Upper lobe of right lung (tissue), 1 donor: ENCODE measurements around the gene BMP8B. TPM values are rescaled to one million over a fixed set of nuclear protein-coding genes. Genes with fewer than 3 reads are reported as not detected.

Experiments
- ATAC-seq: fragments of 200-7000 bp; cut with Tn5 transposase; one replicate; pipeline ENCODE4 v1.9.1; 2020; ENCODE audit warnings: mild to moderate bottlenecking, moderate library complexity
- DNase-seq: peaks from one replicate; pipeline ENCODE4 v3.0.0-alpha.2; 2020
- H3K27ac ChIP-seq: fragments of 200-600 bp; one replicate; pipeline ENCODE4 v1.8.0; 2022
- H3K27me3 ChIP-seq: fragments of 200-600 bp; one replicate; pipeline ENCODE4 v1.8.0; 2022; ENCODE audit warnings: mild to moderate bottlenecking
- H3K36me3 ChIP-seq: fragments of 200-600 bp; one replicate; pipeline ENCODE4 v1.8.0; 2022
- H3K4me1 ChIP-seq: fragments of 200-600 bp; one replicate; pipeline ENCODE4 v1.8.0; 2022
- H3K4me3 ChIP-seq: fragments of 200-600 bp; one replicate; pipeline ENCODE4 v1.8.0; 2022; ENCODE audit warnings: mild to moderate bottlenecking
- H3K9me3 ChIP-seq: fragments of 200-600 bp; one replicate; pipeline ENCODE4 v1.8.0; 2022
- intact Hi-C: fragments of 100-400 bp; cut with DNase I; formaldehyde crosslinking; loops from one replicate; pipeline ENCODE4 v1.11.0; 2022
- total RNA-seq: library from RNA; stranded (reverse); fragmentation: NEBNext Ultra II Directional; extraction: Animal tissue kit (Norgen Biotek cat#: 25700); gene quantifications from one replicate; pipeline ENCODE4 v1.2.1, GENCODE V29; 2021
- TF ChIP-seq, protein P1 (sequence below): fragments of 200-600 bp; IDR thresholded peaks from one replicate; pipeline ENCODE4 v1.8.0; 2022; ENCODE audit warnings: antibody characterized with exemption
- donor health status: DM: no; HTN: yes; CAD: no; lungs with severe emphysema.

BMP8B gene
- total RNA-seq, 1 donor from 2014 or later, result 2.7 TPM

- Histone ChIP-seq H3K27me3 (peaks cover 18% of the 10 kb centered on the region), H3K9me3 (no peaks in the 10 kb centered on the region), H3K36me3 (no peaks in the 10 kb centered on the region), H3K4me1 (no peaks in the 10 kb centered on the region), H3K4me3 (no peak overlapping the region), H3K27ac (no peak overlapping the region)
- TF ChIP-seq, protein P1, sequence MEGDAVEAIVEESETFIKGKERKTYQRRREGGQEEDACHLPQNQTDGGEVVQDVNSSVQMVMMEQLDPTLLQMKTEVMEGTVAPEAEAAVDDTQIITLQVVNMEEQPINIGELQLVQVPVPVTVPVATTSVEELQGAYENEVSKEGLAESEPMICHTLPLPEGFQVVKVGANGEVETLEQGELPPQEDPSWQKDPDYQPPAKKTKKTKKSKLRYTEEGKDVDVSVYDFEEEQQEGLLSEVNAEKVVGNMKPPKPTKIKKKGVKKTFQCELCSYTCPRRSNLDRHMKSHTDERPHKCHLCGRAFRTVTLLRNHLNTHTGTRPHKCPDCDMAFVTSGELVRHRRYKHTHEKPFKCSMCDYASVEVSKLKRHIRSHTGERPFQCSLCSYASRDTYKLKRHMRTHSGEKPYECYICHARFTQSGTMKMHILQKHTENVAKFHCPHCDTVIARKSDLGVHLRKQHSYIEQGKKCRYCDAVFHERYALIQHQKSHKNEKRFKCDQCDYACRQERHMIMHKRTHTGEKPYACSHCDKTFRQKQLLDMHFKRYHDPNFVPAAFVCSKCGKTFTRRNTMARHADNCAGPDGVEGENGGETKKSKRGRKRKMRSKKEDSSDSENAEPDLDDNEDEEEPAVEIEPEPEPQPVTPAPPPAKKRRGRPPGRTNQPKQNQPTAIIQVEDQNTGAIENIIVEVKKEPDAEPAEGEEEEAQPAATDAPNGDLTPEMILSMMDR, result peak; percentile 76
- DNase-seq (no peak), ATAC-seq (peak; percentile 83)
- intact Hi-C loops, result loop anchor here (10.0 kb wide), 1 partner anchor 116 kb away; no protein-coding TSS in a partner anchor
Measured at GRCh38 chr1:39720094-39720999, 68.3 kb downstream of the BMP8B start.

DNA sequence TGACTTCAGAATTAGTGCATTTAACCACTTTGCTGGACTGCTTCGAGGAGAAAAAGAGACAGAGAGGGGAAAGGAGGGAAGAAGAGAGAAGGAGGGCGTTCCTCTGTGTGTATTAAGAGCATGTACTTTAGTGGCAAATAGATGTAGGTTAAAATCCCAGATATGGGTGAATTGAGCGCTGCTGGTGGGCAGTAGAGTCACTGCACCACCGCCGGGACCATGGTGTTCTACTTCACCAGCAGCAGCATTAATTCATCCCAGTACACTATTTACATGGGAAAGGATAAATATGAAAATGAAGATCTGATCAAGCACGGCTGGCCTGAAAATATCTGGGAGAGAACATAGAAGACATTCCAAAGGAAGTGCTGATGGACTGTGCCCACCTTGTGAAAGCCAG lies 70.9 kb downstream of the BMP8B start:
- DNase-seq (no peak), ATAC-seq (no peak)
- TF ChIP-seq, protein P1, result no peak
- Histone ChIP-seq H3K27me3 (peaks cover 16% of the 10 kb centered on the region), H3K4me3 (no peak overlapping the region), H3K9me3 (no peaks in the 10 kb centered on the region), H3K4me1 (no peaks in the 10 kb centered on the region), H3K27ac (no peak overlapping the region), H3K36me3 (no peaks in the 10 kb centered on the region)
- intact Hi-C loops, result no loop called here

- no peaks in the 10 kb centered on the region for H3K9me3 ChIP-seq
- no peaks in the 10 kb centered on the region for H3K36me3 ChIP-seq
- intact Hi-C loops, result no loop called here
- H3K27me3 ChIP-seq, result peaks cover 24% of the 10 kb centered on the region
- no peak overlapping the region for H3K27ac ChIP-seq
- ATAC-seq (no peak), DNase-seq (no peak)
- TF ChIP-seq, protein P1, result no peak
- H3K4me3 ChIP-seq, result no peak overlapping the region
- no peaks in the 10 kb centered on the region for H3K4me1 ChIP-seq
Measured at GRCh38 chr1:39713557-39713956, 75.1 kb downstream of the BMP8B start.

- TF ChIP-seq, protein P1, result no peak
- Histone ChIP-seq H3K36me3 (no peaks in the 10 kb centered on the region), H3K4me1 (no peaks in the 10 kb centered on the region), H3K27me3 (peaks cover 11% of the 10 kb centered on the region), H3K27ac (no peak overlapping the region), H3K4me3 (no peak overlapping the region), H3K9me3 (no peaks in the 10 kb centered on the region)
- DNase-seq, result no peak
- ATAC-seq, result no peak
- intact Hi-C loops, result no loop called here
Measured at GRCh38 chr1:39711966-39712340, 76.7 kb downstream of the BMP8B start.

DNA sequence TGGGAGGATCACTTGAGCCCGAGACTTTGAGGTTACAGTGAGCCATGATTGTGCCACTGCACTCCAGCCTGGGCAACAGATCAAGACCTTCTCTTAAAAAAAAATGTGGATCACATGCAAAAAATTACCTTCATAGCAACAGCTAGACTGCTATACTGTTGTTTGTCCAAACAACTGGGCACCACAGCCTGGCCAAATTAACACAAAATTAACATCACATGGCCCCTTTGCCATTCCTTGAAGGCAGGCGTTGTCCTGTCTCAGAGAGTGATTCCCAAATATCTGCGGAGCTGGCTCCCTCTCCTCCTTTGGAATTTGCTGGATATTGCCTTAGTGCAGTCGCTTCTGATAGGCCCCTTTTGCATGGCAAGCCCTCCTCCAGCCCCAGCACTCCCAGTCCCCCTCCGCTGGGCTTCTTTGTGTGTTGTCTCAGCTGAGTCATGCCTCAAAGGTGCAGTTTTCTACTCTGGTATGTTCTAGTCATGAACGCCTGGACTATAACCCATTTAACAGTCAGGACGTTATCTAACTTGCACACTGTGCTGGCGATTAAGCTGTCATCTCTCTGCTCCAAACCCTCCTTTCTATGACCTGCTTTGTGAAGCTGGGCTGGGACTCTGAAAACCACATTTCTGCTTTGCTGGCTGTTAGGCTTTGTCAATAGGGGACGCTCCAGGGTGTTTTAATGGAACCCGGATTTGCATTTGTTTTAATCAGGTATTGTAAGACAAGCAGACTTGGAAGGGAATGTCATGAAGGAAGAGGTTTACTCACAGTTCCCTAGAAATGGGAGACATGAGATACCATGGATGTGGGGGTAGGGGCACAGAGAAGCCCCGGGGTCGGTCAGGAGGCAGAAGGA lies 77.3 kb downstream of the BMP8B start:
- DNase-seq, result no peak
- no peaks in the 10 kb centered on the region for H3K36me3 ChIP-seq
- no peaks in the 10 kb centered on the region for H3K9me3 ChIP-seq
- H3K27ac ChIP-seq, result no peak overlapping the region
- ATAC-seq, result no peak
- TF ChIP-seq, protein P1, result no peak
- intact Hi-C loops, result no loop called here
- no peaks in the 10 kb centered on the region for H3K4me1 ChIP-seq
- H3K27me3 ChIP-seq, result peaks cover 11% of the 10 kb centered on the region
- H3K4me3 ChIP-seq, result no peak overlapping the region
